ENCODE results near the gene LYPLA2.

DNA sequence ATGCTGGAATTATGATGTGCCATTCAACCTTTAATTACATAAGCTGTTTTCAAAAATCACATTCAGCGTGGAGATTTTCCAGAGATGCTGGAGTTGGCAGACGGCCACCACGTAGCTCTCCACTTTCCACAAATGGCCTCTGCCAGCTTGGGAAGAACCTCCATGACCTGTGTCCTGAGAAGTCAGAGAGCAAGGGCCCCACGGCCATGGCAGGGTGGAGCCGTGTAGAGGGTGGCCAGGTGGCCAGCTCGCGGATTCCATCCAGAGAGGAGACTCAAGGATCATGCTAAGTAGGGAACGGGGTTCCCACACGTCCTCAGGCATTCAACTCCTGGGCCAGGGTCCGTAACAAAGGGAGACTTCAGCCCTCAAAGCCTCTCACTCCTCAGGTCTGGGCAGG is 10.9 kb downstream of the LYPLA2 start:
- TF ChIP-seq, protein P1, sequence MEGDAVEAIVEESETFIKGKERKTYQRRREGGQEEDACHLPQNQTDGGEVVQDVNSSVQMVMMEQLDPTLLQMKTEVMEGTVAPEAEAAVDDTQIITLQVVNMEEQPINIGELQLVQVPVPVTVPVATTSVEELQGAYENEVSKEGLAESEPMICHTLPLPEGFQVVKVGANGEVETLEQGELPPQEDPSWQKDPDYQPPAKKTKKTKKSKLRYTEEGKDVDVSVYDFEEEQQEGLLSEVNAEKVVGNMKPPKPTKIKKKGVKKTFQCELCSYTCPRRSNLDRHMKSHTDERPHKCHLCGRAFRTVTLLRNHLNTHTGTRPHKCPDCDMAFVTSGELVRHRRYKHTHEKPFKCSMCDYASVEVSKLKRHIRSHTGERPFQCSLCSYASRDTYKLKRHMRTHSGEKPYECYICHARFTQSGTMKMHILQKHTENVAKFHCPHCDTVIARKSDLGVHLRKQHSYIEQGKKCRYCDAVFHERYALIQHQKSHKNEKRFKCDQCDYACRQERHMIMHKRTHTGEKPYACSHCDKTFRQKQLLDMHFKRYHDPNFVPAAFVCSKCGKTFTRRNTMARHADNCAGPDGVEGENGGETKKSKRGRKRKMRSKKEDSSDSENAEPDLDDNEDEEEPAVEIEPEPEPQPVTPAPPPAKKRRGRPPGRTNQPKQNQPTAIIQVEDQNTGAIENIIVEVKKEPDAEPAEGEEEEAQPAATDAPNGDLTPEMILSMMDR (IDR thresholded peaks at IDR 0.05) = no peak
- no peak for TF ChIP-seq POLR2A (IDR thresholded peaks at IDR 0.05)

All from right lobe of liver (tissue), 4 donors.